Neural crest cell (in vitro differentiated cells): ENCODE data around the gene FAM240A. TPM values are rescaled to one million over a fixed set of nuclear protein-coding genes. Genes with fewer than 3 reads are reported as not detected.

Source experiments
- DNase-seq: peaks from one replicate; pipeline ENCODE4 v3.0.0; 2021; ENCODE audit warnings: low read depth, mixed read lengths, low spot score
- H3K27ac Mint-ChIP-seq: one replicate; pipeline ENCODE4 v1.8.0; 2021; ENCODE audit warnings: mild to moderate bottlenecking, mixed read lengths; ENCODE audit not compliant: unreplicated experiment
- H3K27me3 Mint-ChIP-seq: 2 replicates; pipeline ENCODE4 v1.8.0; 2021; ENCODE audit warnings: low read depth, mild to moderate bottlenecking, mixed read lengths
- H3K36me3 Mint-ChIP-seq: 2 replicates; pipeline ENCODE4 v1.8.0; 2021; ENCODE audit warnings: low read depth, mild to moderate bottlenecking, mixed read lengths
- H3K4me1 Mint-ChIP-seq: 2 replicates; pipeline ENCODE4 v1.8.0; 2021; ENCODE audit warnings: mixed read lengths
- H3K4me3 Mint-ChIP-seq: one replicate; pipeline ENCODE4 v1.8.0; 2021; ENCODE audit warnings: mild to moderate bottlenecking, mixed read lengths
- H3K9me3 Mint-ChIP-seq: 2 replicates; pipeline ENCODE4 v1.8.0; 2021; ENCODE audit warnings: mixed read lengths
- total RNA-seq: library from RNA; stranded (reverse); gene quantifications from 2 replicates; pipeline ENCODE4 v1.2.1, GENCODE V29; 2021
- TF ChIP-seq, protein P1 (sequence below): fragments of 200-600 bp; sonication (generic); conservative IDR thresholded peaks from 2 replicates; pipeline ENCODE4 v1.5.0; 2021; ENCODE audit warnings: antibody characterized with exemption, mild to moderate bottlenecking

The FAM240A gene
- total RNA-seq, 1 donor from 2014 or later: not detected

DNA sequence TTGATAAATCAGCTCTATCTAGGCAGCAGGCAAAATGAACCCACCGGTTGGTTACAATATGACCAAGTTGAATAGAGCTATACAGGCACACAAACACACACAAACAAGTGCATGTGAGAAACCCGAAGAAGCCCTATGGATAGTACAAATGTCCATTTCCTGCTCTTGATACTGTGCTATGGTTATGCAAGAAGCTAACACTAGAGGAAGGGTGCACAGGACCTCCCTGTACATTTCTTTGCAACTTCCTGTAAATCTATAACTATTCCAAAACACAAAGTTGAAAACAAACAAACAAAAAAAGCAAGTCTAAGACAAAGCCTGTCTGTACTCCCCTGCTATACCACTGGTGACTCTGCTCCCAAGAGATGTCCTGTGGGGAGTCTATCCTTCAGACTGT lies 8.2 kb upstream of the FAM240A start:
- H3K4me3 Mint-ChIP-seq: no peak overlapping the region
- no peaks in the 10 kb centered on the region for H3K9me3 Mint-ChIP-seq
- no peaks in the 10 kb centered on the region for H3K4me1 Mint-ChIP-seq
- no peaks in the 10 kb centered on the region for H3K36me3 Mint-ChIP-seq
- no peaks in the 10 kb centered on the region for H3K27me3 Mint-ChIP-seq
- H3K27ac Mint-ChIP-seq: no peak overlapping the region
- TF ChIP-seq, protein P1, sequence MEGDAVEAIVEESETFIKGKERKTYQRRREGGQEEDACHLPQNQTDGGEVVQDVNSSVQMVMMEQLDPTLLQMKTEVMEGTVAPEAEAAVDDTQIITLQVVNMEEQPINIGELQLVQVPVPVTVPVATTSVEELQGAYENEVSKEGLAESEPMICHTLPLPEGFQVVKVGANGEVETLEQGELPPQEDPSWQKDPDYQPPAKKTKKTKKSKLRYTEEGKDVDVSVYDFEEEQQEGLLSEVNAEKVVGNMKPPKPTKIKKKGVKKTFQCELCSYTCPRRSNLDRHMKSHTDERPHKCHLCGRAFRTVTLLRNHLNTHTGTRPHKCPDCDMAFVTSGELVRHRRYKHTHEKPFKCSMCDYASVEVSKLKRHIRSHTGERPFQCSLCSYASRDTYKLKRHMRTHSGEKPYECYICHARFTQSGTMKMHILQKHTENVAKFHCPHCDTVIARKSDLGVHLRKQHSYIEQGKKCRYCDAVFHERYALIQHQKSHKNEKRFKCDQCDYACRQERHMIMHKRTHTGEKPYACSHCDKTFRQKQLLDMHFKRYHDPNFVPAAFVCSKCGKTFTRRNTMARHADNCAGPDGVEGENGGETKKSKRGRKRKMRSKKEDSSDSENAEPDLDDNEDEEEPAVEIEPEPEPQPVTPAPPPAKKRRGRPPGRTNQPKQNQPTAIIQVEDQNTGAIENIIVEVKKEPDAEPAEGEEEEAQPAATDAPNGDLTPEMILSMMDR: no peak
- DNase-seq: no peak

DNA sequence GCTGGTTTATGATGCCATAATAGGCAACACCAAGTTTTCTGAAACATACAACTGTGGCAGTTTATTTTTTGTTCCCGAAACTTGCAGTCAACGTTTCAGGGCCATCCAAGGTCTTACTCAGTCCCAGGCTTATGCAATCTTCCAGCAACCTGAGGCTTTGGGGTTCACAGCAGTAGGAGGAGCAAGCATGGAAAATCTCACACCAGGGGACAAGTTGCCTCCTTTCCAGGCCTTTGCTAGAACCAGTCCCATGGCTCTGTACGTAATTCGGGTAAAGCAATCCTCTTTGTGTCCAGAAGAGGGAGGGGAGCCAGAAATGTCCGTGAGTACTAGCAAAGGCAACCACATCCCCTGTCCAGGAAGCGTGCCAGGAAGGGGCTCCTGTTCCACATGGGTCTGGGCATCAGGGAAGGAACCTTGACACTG lies 4.7 kb upstream of the FAM240A start:
- H3K27ac Mint-ChIP-seq: no peak overlapping the region
- no peaks in the 10 kb centered on the region for H3K9me3 Mint-ChIP-seq
- DNase-seq: no peak
- no peak overlapping the region for H3K4me3 Mint-ChIP-seq
- TF ChIP-seq, protein P1: peak; percentile 27
- peaks cover 8% of the 10 kb centered on the region for H3K4me1 Mint-ChIP-seq
- H3K36me3 Mint-ChIP-seq: no peaks in the 10 kb centered on the region
- no peaks in the 10 kb centered on the region for H3K27me3 Mint-ChIP-seq

DNA sequence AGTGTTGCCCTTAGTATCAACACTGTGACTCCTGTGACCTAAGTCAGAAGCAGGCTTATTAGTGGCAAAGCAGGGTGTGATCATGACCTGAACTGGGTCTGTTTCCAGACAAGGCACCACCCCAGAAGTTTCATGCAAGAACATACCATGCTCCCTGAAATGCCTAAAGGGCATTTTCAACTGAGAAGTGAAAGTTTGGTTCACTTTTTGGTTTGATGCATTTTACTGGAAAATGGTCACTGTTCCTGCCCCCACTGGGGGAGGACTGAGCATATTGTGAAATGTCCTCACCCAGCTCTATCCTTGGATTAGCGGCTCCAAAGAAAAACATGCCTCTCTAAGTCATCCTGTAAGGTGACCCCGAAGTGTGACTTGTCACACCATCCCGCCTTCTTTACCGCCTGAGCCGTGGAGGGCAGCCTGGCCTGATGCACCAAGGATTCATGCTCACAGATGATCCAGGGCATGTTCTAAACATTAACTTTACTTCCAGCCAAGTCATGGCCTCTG lies 3.1 kb upstream of the FAM240A start:
- no peaks in the 10 kb centered on the region for H3K9me3 Mint-ChIP-seq
- no peaks in the 10 kb centered on the region for H3K36me3 Mint-ChIP-seq
- no peak overlapping the region for H3K4me3 Mint-ChIP-seq
- H3K27me3 Mint-ChIP-seq: no peaks in the 10 kb centered on the region
- H3K27ac Mint-ChIP-seq: no peak overlapping the region
- TF ChIP-seq, protein P1: no peak
- H3K4me1 Mint-ChIP-seq: peaks cover 11% of the 10 kb centered on the region
- no peak for DNase-seq

DNA sequence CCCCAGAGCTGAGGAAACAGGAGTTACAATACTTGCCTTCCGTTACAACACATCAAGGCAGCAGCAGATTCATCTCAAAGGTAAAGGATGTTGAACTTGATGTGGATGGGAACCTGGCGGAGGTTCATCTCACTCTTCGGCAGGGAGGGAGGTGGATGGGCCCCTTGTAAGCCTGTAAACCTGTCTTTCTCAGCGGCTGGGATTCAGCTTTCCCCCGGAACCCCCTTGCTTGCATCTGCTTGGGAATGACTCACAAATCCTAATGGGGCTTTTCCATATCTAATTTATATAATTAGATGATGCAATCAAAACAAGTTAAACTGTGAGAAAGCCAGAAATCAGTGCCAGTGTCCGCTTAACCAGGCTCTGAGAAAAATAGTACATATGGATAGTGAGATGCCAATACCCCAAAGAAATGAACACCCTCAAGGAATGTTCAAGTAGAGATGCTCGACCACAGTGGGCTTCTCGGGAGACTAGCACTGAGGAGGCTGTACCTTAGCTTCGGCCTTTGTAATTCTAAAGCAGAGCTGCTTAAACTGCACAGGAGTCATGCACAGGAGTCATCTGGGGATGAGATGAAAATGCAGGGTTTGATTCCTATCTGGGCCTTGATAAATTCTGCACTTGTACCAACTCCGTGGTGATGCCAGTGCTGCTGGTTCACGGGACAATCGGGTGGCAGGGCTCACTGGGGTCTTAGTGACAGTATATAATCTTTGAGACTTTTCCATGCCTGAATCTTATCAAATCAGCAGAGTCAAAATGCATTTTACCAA lies 2.2 kb upstream of the FAM240A start:
- Mint-ChIP-seq H3K36me3 (no peaks in the 10 kb centered on the region), H3K27me3 (peaks cover under 1% of the 10 kb centered on the region), H3K4me3 (no peak overlapping the region), H3K4me1 (peaks cover 11% of the 10 kb centered on the region), H3K27ac (no peak overlapping the region), H3K9me3 (no peaks in the 10 kb centered on the region)
- TF ChIP-seq, protein P1: no peak
- no peak for DNase-seq

DNA sequence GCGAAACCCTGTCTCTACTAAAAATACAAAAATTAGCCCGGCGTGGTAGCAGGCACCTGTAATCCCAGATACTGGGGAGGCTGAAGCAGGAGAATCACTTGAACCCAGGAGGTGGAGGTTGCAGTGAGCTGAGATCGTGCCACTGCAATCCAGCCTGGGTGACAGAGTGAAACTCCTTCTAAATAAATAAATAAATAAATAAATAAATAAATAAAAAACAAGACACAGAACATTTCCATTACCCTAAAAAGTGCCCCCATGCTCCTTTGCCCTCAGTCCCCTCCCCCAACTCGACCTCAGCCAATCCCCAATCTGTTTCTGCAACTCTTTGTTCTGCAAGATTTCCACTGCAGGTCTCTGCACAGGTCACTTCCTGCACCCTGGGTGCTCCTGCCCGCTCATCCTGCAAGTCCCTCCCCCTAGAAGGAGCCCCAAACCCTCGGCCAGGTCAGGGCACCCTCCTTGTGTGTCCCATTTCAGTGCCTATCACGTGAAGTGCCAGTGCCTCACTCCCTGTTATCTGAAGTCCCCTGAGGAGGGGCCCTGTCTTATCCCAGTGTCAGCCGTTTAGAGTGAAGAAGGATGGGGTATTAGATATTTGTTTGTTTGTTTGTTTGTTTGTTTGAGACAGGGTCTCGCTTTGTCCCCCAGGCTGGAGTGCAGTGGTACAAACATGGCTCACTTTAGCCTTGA lies 1.1 kb downstream of the FAM240A start:
- Mint-ChIP-seq H3K27me3 (peaks cover 4% of the 10 kb centered on the region), H3K27ac (no peak overlapping the region), H3K9me3 (no peaks in the 10 kb centered on the region), H3K4me3 (no peak overlapping the region), H3K4me1 (peaks cover 11% of the 10 kb centered on the region), H3K36me3 (no peaks in the 10 kb centered on the region)
- DNase-seq: no peak
- TF ChIP-seq, protein P1: no peak
